HL-60/S4 treated with phorbol 12-myristate 13-acetate at 8.2 ng/mL for 4 days and 3 days (cell line): ENCODE data around the gene OR51D1.

Source experiments
- in situ Hi-C: fragments of 300-500 bp; cut with MboI; formaldehyde crosslinking; loops from 2 replicates; pipeline ENCODE4 v1.15.0; 2022; ENCODE audit warnings: low sequenced_read_pairs

Gene OR51D1

DNA sequence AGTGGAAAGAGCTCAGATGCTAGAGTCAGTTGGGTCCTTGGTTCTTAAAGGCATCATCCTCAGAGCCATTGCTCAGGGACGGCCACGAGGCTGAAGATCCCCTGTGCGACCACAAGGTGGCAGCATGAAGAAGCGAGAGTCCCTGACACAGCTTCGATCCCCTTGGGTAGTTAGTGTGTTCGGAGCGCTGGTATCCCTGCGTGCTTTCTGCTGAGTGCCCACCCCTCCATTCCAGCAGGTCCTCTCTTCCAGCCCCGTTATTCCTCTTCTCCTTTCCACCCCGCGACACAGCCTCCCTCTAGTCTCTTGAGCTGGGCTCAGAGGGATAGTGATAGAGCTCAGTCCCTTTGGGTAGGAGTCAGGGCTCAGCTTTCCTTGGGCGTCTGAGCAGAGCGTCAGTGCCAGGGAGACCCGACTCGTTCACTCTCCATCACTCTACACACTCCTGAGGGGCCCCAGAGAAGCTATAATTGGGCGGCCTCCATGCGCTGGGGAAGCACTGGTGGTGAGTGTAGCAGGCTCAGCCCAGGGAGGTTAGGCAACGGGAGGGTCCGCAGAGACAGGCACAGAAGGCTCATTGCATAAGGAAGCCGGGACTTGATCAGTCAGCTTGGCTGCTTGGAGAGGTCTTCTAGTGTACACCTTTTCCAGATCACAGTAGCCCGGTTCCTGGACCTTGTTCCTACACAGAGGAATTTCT, at the start of gene OR51D1:
TSS of gene OR51D1 (plus strand) at position 516 of the 700 bp plus-strand sequence. CDS start 2,314 bp downstream, outside the sequence.
- in situ Hi-C loops = no loop called here

GRCh38 chr11:4589017-4589416, 48.3 kb upstream of the OR51D1 start:
- in situ Hi-C loops = no loop called here

- in situ Hi-C loops = no loop called here
Observed at GRCh38 chr11:4593739-4594138, 43.5 kb upstream of the OR51D1 start, which contains the start of gene OR52I1. Gene OR52I1, plus strand, starts transcription at chr11:4594039. Its CDS starts 0 bp downstream, at chr11:4594039.

DNA sequence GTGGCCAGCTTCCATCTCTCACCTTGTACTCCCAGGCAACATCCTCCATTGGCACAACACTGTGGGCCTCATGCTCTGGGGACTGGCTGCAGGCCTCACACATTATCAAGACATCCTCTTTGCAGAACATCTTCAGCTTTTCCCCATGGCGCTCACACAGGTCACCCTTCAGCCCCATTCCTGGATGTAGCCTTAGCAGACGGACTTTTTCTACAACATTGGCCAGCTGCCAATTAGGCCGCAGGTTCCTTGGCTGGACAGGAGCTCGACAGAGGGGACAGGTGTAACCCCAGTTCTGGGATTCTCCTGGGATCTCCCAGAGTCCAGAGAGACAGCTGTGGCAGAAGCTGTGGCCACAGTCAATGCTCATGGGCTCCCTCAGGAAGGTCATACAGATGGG, 32.2 kb upstream of the OR51D1 start:
- in situ Hi-C loops = no loop called here

GRCh38 chr11:4606231-4607015, 30.9 kb upstream of the OR51D1 start:
- in situ Hi-C loops = no loop called here

- in situ Hi-C loops = no loop called here
Observed at GRCh38 chr11:4607096-4607495, 30.2 kb upstream of the OR51D1 start.

- in situ Hi-C loops = no loop called here
Observed at GRCh38 chr11:4607781-4608666, 29.3 kb upstream of the OR51D1 start, which contains the start of gene TRIM68. Gene TRIM68, minus strand, starts transcription at chr11:4608231. Its CDS starts 2,727 bp downstream, at chr11:4605504.

DNA sequence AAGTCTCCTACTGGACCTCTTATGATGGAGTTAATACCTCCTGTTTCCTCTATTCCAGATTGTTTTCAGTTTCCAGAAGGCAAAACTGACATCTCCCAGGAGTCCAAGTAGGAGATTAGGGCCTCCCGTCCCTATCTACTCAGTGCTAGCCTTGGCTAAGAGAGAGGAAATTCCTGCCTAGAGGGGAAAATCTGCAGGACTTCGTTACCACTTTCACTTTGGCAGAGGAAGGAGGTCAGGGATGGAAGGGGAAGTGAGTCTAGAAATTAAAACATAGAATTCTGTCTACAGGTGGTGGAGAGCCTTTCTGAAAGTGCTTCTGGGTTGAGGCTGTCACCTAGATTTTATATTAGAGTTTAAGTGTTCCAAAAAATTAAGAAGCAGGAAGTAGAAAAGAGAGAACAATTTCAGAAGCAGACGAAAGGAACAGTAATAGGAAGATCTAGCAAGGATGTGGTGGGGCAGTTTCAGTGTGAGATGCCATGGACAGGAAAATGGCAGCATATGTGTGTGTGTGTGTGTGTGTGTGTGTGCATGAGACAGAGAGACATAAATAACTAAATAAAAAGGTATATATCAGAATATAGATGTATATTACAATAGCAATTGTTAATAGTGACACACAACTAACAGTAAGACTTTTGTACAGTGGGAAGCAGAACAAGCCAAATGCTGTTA, 26.9 kb upstream of the OR51D1 start:
- in situ Hi-C loops = no loop called here

DNA sequence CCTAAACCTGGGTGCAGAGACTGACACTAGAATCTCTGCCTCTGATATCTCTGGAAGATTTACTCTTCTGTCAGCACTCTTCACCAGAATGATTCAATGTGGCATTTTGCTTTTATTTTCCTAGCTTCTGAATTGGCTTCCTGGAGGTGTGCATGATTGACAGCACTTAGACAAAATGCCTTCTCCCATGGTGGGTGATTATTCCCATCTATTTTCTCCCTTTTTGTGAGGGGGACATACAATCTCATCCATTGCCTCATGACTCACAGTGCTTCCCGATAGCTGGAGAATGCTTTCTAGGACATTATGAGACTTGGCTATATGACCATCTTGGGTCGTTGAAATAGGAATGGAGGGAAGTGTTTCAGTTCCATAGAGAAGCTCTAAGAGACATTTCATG, 25.3 kb upstream of the OR51D1 start:
- in situ Hi-C loops = no loop called here

DNA sequence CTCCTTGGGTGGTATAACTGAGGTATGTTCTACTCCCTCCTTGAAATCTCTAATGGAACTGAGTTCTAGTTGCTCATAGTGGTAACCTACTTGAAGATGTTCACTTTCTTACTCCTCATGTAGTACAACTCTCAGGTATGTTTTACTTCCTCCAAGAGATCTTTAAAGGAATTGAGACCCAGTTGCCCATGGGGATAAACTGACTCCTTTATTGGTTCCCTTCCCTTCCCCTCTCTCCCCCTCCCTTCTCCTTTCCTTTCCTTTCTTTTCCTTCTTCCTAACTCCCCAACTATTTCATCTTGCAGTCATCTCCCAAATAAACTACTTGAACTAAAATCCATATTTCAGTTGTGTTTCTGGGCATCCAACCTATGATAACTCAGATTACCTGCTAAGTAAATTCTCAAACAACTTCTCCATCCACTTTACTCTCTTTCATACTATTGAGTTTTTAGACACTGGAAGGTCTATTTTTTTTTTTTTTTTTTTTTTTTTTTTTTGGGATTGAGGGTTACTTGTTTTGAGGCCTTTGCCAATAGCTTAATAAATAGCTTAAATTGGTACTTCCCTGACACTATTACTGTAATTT, 21.3 kb upstream of the OR51D1 start:
- in situ Hi-C loops = no loop called here

- in situ Hi-C loops = no loop called here
Observed at GRCh38 chr11:4619514-4619913, 17.8 kb upstream of the OR51D1 start.

- in situ Hi-C loops = no loop called here
Observed at GRCh38 chr11:4626207-4627099, 10.8 kb upstream of the OR51D1 start.

DNA sequence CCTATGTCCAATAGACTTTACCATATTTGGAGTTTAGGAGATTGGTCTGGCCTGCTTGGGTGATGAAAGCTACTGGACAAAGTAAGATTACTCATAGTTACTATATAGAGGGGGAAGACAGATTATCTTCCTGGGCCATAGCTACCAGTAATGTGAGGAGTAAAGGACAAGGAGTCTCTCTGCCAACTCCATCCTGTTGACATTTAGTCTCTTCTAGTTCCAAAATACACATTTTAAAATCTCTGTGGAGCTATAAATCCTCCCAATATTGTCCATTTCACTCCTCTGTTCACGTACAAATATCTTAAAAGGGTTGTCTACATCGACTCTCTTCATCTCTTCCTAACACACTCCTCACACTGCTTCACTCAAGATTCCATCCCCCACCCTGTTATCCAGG, 1.1 kb upstream of the OR51D1 start:
- in situ Hi-C loops = no loop called here

DNA sequence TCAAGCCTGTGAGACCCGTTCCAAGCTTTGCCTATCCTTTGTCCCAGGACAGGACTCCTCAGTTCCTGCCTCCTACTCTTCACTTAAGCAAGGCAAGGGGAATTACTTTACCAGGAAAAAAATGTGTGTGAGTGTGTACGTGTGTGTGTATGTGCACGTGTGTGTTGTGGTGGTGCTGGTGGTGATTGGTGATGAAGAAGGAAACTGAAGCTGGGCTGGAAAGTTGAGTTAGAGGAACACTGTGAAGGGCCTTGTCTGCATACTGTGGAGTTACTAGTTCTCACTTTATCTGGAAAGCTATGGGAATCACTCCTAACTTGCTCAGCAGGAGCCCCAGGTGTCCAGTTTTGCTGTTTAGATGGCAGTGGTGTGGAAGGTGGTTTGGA, 378 bp downstream of the OR51D1 start:
- in situ Hi-C loops = no loop called here

DNA sequence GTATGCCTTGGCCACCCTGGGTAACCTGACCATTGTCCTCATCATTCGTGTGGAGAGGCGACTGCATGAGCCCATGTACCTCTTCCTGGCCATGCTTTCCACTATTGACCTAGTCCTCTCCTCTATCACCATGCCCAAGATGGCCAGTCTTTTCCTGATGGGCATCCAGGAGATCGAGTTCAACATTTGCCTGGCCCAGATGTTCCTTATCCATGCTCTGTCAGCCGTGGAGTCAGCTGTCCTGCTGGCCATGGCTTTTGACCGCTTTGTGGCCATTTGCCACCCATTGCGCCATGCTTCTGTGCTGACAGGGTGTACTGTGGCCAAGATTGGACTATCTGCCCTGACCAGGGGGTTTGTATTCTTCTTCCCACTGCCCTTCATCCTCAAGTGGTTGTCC, 2.7 kb downstream of the OR51D1 start:
- in situ Hi-C loops = no loop called here

DNA sequence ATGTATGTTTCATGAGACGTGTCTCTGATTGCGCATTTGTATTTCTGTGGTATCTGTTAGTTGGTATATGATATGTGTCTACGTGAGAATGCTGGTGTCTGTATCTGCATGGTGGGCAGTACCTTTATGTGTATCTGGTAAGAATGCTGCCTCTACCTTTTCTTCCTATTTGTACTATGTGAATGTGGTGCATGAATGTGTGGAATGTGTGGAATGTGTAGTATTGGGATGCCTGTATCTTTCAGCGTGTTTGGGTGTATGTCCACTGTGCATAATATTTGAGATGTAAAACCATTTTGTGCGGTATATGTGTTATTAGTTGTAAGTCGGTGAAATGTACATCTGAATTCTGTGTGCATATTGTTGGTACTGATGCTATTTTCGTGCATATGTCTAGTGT, 4.2 kb downstream of the OR51D1 start:
- in situ Hi-C loops = no loop called here

GRCh38 chr11:4642043-4642442, 4.8 kb downstream of the OR51D1 start:
- in situ Hi-C loops = no loop called here

- in situ Hi-C loops = no loop called here
Observed at GRCh38 chr11:4643076-4643475, 5.8 kb downstream of the OR51D1 start.

- in situ Hi-C loops = no loop called here
Observed at GRCh38 chr11:4643682-4644081, 6.4 kb downstream of the OR51D1 start, which contains the start of gene OR51E1. Gene OR51E1, plus strand, starts transcription at chr11:4643982. Its CDS starts 8,545 bp downstream, at chr11:4652527.
